NOMO-1 treated with DMSO at 0.1 percent for 48 hours (cell line): ENCODE data around the gene FARP2.
"Not testable (repeated sequence)": the region's sequence is repeated elsewhere in the genome, so short reads cannot be mapped to it uniquely, and the experiment has no call there.

Source experiments
- DNase-seq: peaks from one replicate; lab custom pipeline; 2025; ENCODE audit not compliant: unreplicated experiment; lab: John Stamatoyannopoulos, UW

Gene FARP2

GRCh38 chr2:241355983-241356870, at the start of gene FARP2:
TSS of gene FARP2 (plus strand) at chr2:241356285. CDS start at chr2:241373108, 16,823 bp downstream.
- peak; percentile 98 for DNase-seq

GRCh38 chr2:241307055-241307454, 49.0 kb upstream of the FARP2 start:
- no peak for DNase-seq

GRCh38 chr2:241308267-241308666, 47.8 kb upstream of the FARP2 start:
- no peak for DNase-seq

- DNase-seq: no peak
Observed at GRCh38 chr2:241308832-241309500, 47.1 kb upstream of the FARP2 start.

GRCh38 chr2:241309684-241310117, 46.4 kb upstream of the FARP2 start:
- peak; percentile 86 for DNase-seq

- no peak for DNase-seq
Observed at GRCh38 chr2:241310917-241311566, 45.0 kb upstream of the FARP2 start.

- no peak for DNase-seq
Observed at GRCh38 chr2:241312082-241312481, 44.0 kb upstream of the FARP2 start.

GRCh38 chr2:241313543-241314095, 42.5 kb upstream of the FARP2 start:
- DNase-seq: no peak

- DNase-seq: peak; percentile 69
Observed at GRCh38 chr2:241314226-241315092, 41.6 kb upstream of the FARP2 start.

GRCh38 chr2:241315093-241315878, 40.8 kb upstream of the FARP2 start, which contains the start of gene HDLBP:
TSS of gene HDLBP (minus strand) at chr2:241315672. CDS start at chr2:241266869, 48,803 bp downstream.
- DNase-seq: peak; percentile 97

GRCh38 chr2:241315879-241316631, 40.0 kb upstream of the FARP2 start, which contains the start of gene SEPTIN2:
TSS of gene SEPTIN2 (plus strand) at chr2:241315925. CDS start at chr2:241324233, 8,308 bp downstream.
- DNase-seq: peak; percentile 47

- no peak for DNase-seq
Observed at GRCh38 chr2:241316825-241317224, 39.3 kb upstream of the FARP2 start.

GRCh38 chr2:241317391-241317790, 38.7 kb upstream of the FARP2 start:
- peak; percentile 70 for DNase-seq

- DNase-seq: not testable (repeated sequence)
Observed at GRCh38 chr2:241318830-241319229, 37.3 kb upstream of the FARP2 start.

- no peak for DNase-seq
Observed at GRCh38 chr2:241320394-241320793, 35.7 kb upstream of the FARP2 start.

- DNase-seq: no peak
Observed at GRCh38 chr2:241321033-241321432, 35.1 kb upstream of the FARP2 start.

- DNase-seq: no peak
Observed at GRCh38 chr2:241321886-241322285, 34.2 kb upstream of the FARP2 start.

GRCh38 chr2:241323778-241324177, 32.3 kb upstream of the FARP2 start:
- no peak for DNase-seq

GRCh38 chr2:241324775-241325174, 31.3 kb upstream of the FARP2 start:
- peak; percentile 74 for DNase-seq
